ENCODE measurements around the gene CSNK2B.
"Not testable (repeated sequence)": the region's sequence is repeated elsewhere in the genome, so short reads cannot be mapped to it uniquely, and the experiment has no call there.

CSNK2B gene

DNA sequence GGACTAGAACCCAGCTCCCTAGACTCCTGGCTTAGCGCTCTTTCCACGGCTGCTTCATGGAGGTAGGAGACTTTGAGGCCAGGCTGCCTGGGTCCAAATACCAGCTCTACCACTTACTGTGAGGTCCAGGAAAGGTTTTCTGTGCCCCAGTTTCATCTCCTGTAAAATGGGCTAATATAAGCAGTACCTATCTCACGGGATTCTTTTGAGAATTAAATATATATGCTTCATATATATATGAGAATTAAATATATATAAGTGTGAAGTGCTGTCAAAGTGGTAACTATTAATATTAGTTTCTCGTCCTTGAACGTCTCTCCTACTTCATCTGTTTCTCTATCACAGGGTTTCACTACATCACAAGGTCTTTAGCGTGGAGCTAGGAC is 25.2 kb downstream of the CSNK2B start:
- no peak for DNase-seq

DNA sequence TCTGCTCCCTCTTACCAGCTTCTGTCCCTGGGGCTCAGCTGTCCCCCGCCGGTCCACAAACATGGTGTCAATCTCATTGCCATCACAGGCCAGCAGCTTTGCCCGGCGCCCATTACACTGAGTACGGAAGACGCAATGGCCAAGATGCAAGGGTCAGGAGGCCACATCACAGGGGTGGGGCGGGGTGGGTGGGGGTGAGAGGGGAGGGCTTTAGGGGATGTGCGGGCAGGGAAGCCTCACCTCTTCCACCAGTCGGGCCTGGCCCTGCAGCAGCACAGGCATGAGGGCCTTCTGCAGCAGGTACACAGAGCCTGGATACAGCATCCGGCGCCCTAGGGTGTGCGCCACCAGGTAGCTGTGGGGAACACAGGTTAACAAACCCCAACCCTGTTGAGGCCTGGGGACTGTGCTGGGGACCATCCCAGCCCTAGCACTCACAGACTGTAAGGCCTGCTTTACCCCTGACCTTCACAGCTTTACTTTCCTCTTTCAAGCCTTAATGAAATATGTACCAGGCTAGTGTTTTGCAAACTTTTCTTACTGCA is 25.8 kb downstream of the CSNK2B start:
- DNase-seq = no peak

DNA sequence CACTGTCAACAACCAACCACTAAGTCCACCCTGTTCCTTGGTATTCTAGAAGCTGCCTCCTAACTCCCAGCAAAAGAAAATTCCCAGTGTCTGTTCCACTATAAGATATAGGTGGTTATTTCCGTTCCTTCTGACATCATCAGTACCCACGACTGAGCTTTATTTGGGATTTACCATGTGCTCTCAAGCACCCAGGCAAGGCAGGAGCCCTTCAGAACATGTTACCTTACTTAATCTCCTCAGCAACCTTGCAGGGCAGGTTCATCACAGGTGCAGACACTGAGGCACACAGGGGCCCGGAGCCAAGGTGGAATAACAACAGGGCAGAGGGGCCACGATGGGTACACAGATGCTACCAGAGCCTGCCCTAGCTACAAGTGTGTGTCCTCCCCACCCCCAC is 26.5 kb downstream of the CSNK2B start:
- DNase-seq = no peak

DNA sequence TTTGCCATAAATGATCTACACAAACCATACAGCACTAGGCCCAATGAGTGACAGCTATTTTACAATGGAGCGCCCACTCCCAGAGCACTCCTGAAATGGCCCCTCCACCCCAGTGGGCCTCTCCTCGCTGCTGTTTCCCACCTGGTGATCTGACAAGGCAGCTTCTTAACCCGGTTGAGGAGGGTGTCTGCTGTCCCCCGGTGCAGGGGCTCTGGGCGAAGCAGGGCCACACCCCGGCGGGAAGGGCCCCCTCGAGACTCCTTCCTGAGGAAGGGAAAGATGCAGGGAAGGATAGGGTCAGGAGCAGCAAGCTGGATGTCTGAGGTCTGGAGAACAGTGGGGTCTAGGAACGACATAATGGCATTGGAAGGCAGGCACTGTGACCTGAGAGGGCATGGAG is 27.0 kb downstream of the CSNK2B start:
- no peak for DNase-seq

DNA sequence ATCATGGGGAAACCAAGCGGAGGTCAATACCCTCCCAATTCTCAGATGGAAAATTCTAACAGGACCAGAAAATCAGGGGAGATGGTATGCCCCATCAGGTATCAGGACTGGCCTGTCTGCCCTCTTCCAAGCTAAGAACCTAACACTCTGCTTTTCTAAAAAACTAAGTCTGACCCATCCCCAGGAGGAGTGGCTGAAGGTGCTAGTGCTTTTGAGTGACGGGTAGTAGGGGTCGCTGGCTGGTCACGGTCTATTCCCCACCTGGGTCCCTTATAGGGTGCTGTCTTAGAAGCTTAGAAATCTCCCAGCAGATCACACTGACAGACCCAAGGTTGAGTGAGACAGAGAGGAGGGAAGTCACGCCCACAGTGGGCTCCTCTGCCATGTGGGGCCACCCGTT is 27.7 kb downstream of the CSNK2B start:
- no peak for DNase-seq

DNA sequence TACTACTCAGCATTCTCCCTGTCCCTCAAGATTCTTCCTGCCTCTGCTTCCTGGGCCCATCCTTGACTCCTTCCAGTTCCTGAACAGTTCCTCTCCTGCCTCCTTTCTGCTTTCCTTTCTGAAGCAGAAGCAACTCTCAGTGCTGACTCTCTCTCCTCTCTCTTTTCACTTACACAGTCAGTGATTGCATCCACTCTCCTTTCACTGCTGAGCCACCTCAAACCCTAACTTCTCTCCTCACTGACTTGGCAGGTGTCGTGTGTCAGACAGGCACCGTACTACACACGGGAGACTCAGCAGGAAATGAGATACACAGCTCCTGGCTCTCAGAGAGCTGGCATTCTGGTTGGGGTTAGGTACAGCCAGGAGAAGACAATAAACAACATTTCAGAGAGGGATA is 31.7 kb downstream of the CSNK2B start:
- DNase-seq = no peak

DNA sequence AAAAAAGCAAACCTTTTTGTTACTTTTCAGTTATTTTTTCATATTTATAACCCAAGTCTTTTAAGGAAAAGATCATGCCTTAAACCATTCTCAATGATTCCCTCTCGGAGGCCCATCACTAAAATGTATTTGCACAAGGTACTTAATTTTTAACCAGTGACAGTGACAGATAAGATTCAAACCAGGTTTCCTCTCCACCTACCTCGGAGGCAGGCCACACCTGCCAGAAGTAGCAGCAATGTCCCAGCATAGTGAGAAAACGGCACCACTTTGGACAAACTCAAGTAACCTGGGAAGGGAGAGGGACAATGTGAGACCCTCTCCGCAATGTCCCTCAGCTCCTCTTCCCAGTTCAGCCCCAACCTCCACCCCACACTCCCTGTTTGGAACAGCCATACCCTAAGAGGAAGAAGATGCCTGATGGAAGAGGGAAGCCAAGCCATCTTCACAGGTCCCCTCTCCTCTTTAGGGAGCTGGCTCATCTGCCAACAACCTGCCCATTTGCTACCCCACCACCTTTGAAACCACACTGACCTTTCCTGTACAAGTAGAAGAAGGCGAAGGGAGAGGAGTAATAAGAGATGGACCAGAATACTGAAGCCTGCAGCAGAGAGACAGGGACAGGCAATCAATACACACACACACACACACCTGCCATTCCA is 35.0 kb downstream of the CSNK2B start:
- DNase-seq = no peak

DNA sequence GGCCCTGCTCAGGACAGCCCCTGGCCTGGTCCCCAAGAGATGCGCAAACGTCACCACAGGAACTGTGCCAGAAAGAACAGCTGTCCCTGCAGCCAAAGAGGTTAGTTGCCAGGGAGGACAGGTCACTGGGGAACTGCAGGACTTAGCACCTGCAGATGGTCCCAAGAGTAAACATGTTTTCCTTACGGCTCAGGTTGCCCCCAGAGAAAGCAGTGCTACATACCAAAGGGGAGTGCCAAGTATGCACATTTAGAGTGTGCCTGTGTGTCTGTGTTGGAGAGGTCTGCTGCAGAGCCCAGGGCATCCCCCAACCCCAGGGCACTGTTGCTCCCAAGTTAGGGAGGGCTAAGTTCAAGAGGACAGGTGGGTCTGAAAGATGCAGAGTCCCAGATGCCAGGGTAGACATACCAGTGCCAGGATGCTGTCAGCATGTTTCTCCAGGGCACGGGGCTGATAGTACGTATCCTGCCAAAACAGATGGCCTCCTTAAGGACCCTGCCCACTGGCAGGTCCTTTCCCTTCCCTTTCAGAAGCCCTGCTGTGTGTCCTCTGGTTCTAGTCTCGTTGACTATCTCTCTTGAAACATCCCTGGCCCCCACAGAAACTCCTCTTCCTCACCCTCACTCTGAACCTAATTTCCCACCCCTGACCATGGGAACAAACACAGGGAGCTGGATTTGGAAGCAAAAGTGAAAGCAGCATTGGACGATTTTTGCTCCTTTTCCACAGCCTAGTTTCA is 36.0 kb downstream of the CSNK2B start:
- DNase-seq = no peak

DNA sequence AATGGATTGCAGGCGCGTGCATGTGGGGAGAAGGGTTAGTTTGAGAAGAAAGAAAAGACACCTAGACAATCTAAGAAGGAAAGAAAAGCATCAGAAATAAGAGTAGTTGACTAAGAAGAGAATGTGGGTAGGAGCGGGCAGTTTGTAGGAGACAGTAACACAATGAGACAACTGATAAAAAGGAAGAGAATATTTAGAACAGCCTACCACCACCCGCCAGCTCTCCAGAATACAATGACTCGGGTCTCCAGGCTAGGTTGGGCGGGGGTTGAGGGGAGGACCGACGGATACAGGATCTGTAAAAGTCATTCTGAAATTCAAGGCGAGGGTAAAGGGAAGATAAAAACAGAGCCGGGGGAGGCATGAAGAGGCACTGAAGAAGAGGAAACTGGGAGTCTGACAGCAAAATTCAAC is 36.5 kb downstream of the CSNK2B start:
- DNase-seq = no peak

DNA sequence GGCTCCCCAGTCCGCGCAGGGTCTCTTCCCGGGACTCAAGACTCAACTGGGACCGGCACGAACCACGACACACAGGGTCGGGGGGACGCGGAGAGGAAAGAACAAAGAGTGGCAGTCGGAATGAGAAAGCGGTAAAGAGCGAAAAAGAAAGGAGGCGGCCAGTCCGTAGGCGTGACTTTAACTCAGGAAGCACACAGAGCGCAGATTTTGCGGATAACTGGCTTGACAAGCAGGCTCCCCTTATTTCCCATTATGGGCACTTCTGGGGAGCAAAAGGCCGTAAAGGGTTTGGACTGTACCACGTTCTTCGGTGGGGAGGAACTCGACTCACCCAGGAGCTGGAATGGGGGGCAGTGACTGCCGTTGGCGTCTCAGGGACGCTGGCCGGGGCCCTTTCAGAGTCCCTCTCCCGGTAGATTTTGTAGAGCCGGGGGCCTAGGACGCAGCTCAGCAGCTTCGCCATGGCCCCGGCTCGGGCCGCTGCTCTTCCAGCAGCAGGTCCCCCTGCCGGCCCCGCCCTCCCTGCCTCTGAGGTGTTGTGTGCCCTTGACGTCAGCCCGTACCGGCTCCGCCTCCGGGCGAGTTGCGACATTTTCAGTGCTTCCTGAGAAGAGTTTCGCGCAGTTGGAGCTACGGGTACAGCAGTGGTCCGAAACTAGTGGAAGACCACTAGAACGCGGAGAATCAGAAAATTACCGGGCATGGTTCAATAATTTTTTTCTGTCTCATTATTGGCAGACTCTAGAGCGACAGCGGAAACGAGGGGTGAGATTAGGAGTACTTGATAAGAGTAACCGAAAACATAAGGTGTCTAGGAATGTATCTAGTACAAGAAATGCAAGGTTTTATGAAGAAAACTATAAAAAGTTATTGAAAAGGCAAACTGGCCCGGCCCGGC is 37.2 kb downstream of the CSNK2B start, which contains the start of gene ABHD16A:
ABHD16A (minus strand) TSS at position 506 of the 898 bp plus-strand sequence; CDS start at position 463, 43 bp downstream.
- DNase-seq = peak; percentile 98

DNA sequence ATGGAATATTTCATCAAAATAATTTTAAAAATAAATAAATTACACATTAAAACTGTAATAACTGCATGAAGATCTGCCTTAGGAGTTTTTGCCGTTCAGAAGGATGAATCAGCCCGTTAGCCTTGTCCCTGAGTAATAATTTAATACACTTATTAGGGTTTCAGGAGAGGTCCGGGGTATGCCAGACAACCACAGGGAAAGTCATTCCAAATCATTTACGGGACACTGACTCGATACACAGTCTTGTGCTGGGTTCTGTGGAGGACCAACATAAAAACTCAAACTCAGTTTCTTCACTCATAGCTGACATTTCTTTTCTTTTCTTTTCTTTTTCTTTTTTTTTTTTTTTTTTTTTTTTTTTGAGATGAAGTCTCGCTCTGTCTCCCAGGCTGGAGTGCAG is 40.1 kb downstream of the CSNK2B start:
- DNase-seq = no peak

DNA sequence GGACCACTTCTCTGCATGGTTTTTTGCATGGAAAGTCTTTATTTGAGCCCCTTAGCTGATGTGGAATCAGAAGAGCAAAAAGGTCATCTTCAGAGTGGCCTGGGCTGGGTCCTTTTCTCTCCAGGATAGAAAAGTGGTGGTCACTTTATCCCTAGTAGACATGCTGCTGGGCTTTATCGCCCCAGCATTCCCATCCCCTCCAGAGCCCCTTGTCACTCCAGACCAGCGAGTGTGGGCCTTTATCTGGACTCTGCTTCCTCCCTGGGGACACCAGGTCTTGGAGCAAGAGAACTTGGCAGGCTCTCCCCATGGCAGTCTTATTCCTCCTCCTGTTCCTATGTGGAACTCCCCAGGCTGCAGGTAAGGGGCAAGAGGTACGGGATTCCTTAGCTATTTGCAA is 40.7 kb downstream of the CSNK2B start, which contains the start of gene LY6G6F:
LY6G6F (plus strand) TSS at position 268 of the 400 bp plus-strand sequence; CDS start at position 309, 41 bp downstream.
- DNase-seq = no peak

DNA sequence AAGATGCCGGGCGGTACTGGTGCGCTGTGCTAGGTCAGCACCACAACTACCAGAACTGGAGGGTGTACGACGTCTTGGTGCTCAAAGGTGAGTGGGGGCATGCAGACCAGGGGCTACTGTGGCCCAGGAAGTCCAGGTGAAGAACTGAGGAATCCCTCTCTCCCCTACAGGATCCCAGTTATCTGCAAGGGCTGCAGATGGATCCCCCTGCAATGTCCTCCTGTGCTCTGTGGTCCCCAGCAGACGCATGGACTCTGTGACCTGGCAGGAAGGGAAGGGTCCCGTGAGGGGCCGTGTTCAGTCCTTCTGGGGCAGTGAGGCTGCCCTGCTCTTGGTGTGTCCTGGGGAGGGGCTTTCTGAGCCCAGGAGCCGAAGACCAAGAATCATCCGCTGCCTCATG is 41.8 kb downstream of the CSNK2B start:
- DNase-seq = no peak

DNA sequence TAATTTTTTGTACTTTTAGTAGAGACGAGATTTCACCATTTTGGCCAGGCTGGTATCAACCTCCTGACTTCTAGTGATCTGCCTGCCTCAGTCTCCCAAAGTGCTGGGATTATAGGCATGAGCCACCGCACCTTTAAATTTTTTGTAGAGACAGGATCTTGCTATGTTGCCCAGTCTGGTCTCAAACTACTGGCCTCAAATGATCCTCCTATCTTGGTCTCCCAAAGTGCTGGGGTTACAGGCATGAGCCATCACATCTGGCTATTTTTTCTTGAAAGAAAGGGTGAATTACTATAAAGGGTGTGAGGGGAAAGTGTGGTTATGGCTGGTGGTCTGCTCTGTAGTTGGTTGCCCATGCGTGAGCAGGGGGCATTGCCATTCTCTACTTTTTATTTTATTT is 42.3 kb downstream of the CSNK2B start:
- DNase-seq = no peak

DNA sequence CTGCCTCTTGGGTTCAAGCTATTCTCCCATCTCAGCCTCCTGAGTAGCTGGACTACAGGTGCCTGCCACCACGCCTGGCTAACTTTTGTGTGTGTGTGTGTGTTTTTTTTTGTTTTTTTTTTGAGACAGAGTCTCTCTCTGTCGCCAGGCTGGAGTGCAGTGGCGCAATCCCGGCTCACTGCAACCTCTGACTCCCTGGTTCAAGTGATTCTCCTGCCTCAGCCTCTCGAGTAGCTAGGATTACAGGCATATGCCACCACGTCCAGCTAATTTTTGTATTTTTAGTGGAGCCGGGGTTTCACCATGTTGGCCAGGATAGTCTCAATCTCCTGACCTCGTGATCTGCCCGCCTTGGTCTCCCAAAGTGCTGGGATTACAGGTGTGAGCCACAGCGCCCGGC is 43.3 kb downstream of the CSNK2B start:
- DNase-seq = not testable (repeated sequence)

DNA sequence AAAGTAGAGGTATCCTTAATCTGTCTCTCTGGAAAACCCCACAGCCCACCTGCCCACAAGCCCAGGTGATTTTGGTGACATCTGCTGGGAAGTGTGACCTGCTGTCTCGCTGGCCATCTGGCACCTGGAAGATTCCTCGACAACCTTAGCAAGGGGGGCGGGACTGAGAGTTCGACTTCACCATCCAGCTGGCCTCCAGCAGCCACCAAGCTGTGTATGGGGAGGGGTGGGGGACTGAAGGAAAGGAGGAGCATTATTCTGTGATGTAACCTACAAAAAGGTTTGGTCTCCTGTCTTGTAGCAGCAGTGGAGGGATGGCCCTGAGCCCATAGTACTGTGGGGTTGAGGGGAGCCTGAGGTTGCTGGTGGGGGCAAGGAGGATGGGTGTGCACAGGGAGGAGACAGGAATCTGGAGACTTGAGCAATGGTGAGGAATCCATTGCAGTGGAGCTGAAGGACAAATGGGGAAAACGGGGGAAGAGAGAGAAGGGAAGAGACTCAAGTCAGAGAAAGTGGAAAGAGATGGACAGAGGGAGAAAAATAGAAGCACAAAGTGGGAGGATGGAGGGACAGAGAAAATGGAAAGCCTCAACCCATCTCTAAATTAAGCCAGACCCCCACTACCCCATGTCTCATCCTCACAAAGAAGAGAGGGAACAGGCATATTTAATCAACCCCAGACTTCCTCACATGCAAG is 44.8 kb downstream of the CSNK2B start:
- no peak for DNase-seq

DNA sequence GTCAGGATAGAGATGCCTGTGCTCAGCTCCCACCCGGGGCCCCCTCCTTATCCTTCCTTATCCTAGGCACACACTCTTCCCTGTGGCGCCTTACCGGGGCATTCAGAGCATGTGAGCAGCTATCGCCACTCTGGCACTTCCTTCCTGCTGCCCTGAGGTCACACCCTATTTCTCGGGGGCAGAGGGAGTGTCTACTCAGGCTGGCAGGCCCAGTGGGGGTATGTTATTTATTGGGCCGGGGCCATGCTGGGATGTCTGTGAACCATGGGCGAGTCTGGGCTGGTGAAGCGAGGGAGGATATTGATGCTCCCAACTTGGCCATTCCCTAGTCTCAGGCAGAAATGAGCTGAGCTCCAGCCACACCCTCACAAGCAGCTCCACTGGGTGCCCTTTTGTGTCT is 45.4 kb downstream of the CSNK2B start:
- DNase-seq = no peak

DNA sequence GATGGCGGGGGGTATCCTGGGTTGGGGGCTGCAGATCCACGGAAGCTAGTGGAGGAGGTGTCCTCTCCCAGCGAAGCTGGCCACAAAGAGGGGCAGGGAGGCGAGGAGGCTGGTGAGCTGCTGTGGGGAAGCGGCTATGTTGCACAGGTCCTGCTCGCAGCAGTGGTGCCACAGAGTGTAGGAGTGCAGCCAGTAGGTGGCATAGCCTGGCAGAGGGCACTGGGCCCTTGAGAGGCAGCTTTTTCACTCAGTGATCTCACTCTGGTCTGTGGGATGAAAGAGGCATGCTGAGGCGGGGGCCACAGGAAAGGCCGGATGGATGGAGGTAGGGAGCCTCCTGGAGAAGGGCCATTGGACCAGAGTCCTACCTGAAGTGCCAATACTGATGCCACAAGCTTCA is 46.4 kb downstream of the CSNK2B start:
- no peak for DNase-seq

DNA sequence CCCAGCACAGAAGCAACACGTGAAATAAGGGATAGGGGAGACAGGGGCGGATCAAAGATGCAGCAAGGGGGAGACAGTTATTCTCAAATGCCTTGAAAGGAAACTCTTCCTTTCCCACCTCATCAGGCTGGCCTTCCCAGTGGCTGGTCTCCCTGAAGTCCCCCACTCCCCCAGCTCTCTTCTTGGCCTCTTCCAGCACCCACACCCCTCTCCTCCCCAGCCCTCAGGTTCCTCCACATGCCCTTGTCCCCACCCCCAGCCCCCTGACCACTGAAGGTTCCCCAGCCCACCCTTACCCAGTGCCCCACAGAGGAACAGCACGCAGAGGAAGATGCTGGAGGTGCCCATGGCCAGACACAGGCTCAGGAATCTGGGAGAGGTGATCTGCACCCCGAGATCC is 47.6 kb downstream of the CSNK2B start:
- DNase-seq = no peak

DNA sequence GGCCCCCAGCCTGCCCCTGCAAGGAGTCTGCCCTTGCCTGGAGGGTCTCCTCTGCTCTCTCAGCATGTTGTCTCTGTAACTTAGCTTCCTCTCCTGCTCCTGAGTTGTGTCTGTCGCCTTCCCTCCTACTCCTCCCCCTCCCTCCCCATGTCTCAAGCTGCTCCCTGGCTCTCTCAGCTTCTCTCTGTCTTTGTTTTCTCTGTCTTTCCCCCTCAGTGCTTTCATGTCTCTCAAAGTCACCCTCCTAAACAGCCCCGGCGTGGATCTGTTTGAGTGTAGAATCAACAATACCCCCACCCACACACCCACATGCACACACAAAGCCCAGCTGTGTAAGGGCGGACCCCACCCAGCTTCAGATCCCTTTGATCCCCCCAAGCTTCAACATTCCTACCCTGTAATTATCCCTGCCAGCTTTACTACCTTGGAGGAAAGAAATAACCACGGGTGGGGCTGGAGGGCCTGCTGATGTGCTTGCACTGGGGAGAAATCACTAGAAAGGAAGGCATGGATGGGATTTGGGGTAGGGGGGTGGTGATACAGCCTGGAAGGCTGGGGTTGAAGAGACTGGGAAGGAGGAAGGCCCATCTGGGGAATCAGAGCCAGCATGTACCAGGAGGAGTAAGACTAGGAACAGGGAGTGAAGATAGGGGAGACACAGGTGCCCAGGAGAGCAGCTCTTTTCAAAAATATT is 48.3 kb downstream of the CSNK2B start:
- DNase-seq = no peak

DNA sequence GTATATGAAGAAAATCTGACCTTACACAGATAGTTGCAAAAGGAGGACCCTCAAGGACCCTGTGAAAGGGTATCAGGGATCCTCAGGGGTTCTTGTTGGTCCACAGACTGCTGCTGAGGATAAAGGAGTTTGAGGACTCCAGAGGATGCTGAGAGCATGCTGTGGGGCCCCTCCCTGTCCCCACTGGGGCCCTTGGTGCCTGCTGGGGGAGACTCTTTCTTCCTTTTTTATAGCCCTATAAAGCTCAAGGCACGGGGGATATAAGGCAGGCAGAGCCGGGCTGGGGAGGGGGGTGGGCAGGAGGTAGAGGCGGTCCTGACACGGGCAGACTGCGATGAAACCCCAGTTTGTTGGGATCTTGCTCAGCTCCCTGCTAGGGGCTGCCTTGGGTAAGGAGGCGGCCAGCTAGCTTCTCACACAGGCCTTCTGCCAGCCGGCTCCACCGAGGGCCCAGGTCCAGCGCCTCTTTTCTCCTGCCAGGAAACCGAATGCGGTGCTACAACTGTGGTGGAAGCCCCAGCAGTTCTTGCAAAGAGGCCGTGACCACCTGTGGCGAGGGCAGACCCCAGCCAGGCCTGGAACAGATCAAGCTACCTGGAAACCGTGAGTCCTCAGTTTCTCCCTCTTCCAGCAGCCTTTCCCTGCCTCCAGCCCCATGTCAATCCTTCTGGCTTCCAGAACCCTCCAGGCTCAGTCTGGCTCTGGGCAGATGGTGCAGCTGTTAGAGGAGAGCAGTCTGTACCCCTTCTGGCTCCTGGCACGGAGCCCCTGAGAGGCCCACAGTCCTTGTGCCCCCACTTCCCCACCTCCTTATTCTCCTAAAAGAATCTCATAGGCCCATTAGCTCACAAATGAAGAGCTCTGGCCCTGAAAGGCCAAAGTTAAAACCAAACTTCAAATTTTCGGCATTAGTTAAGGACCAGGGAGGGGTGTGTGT is 49.4 kb downstream of the CSNK2B start, which contains the start of gene LY6G6D:
LY6G6D (plus strand) TSS at position 327 of the 937 bp plus-strand sequence; CDS start at position 335, 8 bp downstream.
- no peak for DNase-seq

All from fibroblast of upper back skin (primary cell).